Stomach (tissue), 9 donors: ENCODE measurements around the gene CNN2. TPM values are rescaled to one million over a fixed set of nuclear protein-coding genes. Genes with fewer than 3 reads are reported as not detected.
A peak's percentile ranks its signal among the peaks of the same experiment; 100 is the strongest.

Experiments used
- DNase-seq, 2 donors: peaks; one replicate each; pipeline versions ENCODE4 v3.0.0 to v3.0.0-alpha.2; 2013 to 2019
- H3K27ac ChIP-seq, 5 donors: fragments of 200-600 bp in 4 of 5; sonication (generic) in 4 of 5; one replicate each; pipeline ENCODE4 v1.5.1; 2013 to 2019; ENCODE audit warnings: mild to moderate bottlenecking in 1 of 5, moderate library complexity in 1 of 5
- H3K27me3 ChIP-seq, 3 donors: fragments of 200-600 bp; sonication (generic); one replicate each; pipeline ENCODE4 v1.5.1; 2017 to 2019; ENCODE audit warnings: mixed run types in 1 of 3
- H3K36me3 ChIP-seq, 4 donors: fragments of 200-600 bp; sonication (generic); 1 replicate in 3 of 4; 2 replicates in 1 of 4; pipeline ENCODE4 v1.5.1; 2016 to 2019
- H3K4me1 ChIP-seq, 4 donors: fragments of 200-600 bp; sonication (generic); one replicate each; pipeline ENCODE4 v1.5.1; 2016 to 2019
- H3K4me3 ChIP-seq, 4 donors: fragments of 200-600 bp; sonication (generic) in 3 of 4; one replicate each; pipeline ENCODE4 v1.5.1; 2016 to 2019; ENCODE audit warnings: mild to moderate bottlenecking in 1 of 4
- H3K9me3 ChIP-seq, 4 donors: fragments of 200-600 bp; sonication (generic); one replicate each; pipeline ENCODE4 v1.5.1; 2016 to 2019
- CTCF ChIP-seq, 7 experiments: fragments of 450-650 bp in 4 of 7; fragments of 200-600 bp in 3 of 7; sonication (generic) in 3 of 7; IDR thresholded peaks; one replicate each; pipeline ENCODE4 v1.5.1; 2016 to 2019; ENCODE audit warnings: antibody characterized with exemption in 7 of 7, control low read depth in 2 of 7, mild to moderate bottlenecking in 1 of 7
- EP300 ChIP-seq: sonication (generic); formaldehyde crosslinking; IDR thresholded peaks from one replicate; pipeline ENCODE4 v1.6.1; 2017; ENCODE audit warnings: antibody characterized with exemption
- POLR2A ChIP-seq, 4 donors: fragments of 450-650 bp; IDR thresholded peaks; one replicate each; pipeline ENCODE4 v1.6.1; 2016; ENCODE audit warnings: antibody characterized with exemption in 4 of 4, control low read depth in 2 of 4, mild to moderate bottlenecking in 1 of 4, moderate library complexity in 1 of 4
- POLR2AphosphoS5 ChIP-seq, 3 donors: sonication (generic); formaldehyde crosslinking; IDR thresholded peaks; one replicate each; pipeline ENCODE4 v1.6.1; 2016; ENCODE audit warnings: antibody characterized with exemption in 3 of 3
- WGBS, 5 donors: extraction: QIAGEN DNeasy Blood & Tissue Kit in 3 of 5; methylation state at CpG; one replicate each; pipeline versions ENCODE4 v1.1.5 to v1.1.7; 2013 to 2018; 5-methylcytosine and 5-hydroxymethylcytosine counted together
- intact Hi-C: fragments of 100-400 bp; cut with DNase I; formaldehyde crosslinking; loops from one replicate; pipeline ENCODE4 v1.15.1; 2023; ENCODE audit warnings: low total_unique reads
- polyA plus RNA-seq, 3 donors: library from polyadenylated mRNA; stranded (reverse); fragments of 200-250 nt; gene quantifications; one replicate each; pipeline ENCODE4 v1.2.3, GENCODE V29; 2013
- total RNA-seq, 5 donors: library from RNA; depleted of rRNA; stranded (reverse); fragments of >200 nt; gene quantifications; one replicate each; pipeline versions ENCODE4 v1.1.0 to v1.2.3, GENCODE V29; 2014 to 2016
- donor health status: healthy with polysubstance abuse.
- donor health status: Bipolar disorder and iron deficiency.
- donor health status: healthy.

Gene CNN2
- total and polyA plus RNA-seq, 8 donors = 7.0 to 98.5 (median 81.4) TPM

GRCh38 chr19:1068009-1069001 lies 41.9 kb downstream of the CNN2 start:
- Histone ChIP-seq H3K27me3 (peaks cover 0 to 78% (median 39%) of the 10 kb centered on the region in 3 donors), H3K4me1 (peaks cover 54 to 91% (median 71%) of the 10 kb centered on the region in 4 donors), H3K9me3 (no peaks in the 10 kb centered on the region), H3K27ac (peak overlapping the region; percentile 37 to 87 (median 77)), H3K36me3 (peaks cover 0 to 16% (median 0%) of the 10 kb centered on the region in 4 donors), H3K4me3 (peak overlapping the region; percentile 42 to 62 (median 50))
- intact Hi-C loops = no loop called here
- no peak for TF ChIP-seq POLR2AphosphoS5 (IDR thresholded peaks at IDR 0.05)
- TF ChIP-seq CTCF (IDR thresholded peaks at IDR 0.05) = no peak
- TF ChIP-seq EP300 = no peak
- TF ChIP-seq POLR2A (IDR thresholded peaks at IDR 0.05) = no peak
- WGBS, 5 donors = 58 to 72% (median 64%) methylated on average over 33 to 45 of the region's 45 CpGs
- peak in 1 of 2 donors; percentile 57 for DNase-seq

GRCh38 chr19:1069009-1069779 lies 42.8 kb downstream of the CNN2 start:
- peaks cover 0 to 23% (median 0%) of the 10 kb centered on the region in 4 donors for H3K36me3 ChIP-seq
- H3K27me3 ChIP-seq = peaks cover 0 to 78% (median 39%) of the 10 kb centered on the region in 3 donors
- peak overlapping the region; percentile 42 to 62 (median 50) for H3K4me3 ChIP-seq
- peak overlapping the region; percentile 27 to 87 (median 77) for H3K27ac ChIP-seq
- DNase-seq = peak; percentile 69 to 74
- 25 to 35% (median 26%) methylated on average over 22 to 25 of the region's 25 CpGs for WGBS, 5 donors
- TF ChIP-seq EP300 = no peak
- no peak for TF ChIP-seq POLR2A (IDR thresholded peaks at IDR 0.05)
- peak in 2 of 3 donors; percentile 25 to 35 for TF ChIP-seq POLR2AphosphoS5 (IDR thresholded peaks at IDR 0.05)
- TF ChIP-seq CTCF (IDR thresholded peaks at IDR 0.05) = no peak
- H3K9me3 ChIP-seq = no peaks in the 10 kb centered on the region
- intact Hi-C loops = no loop called here
- H3K4me1 ChIP-seq = peaks cover 53 to 94% (median 76%) of the 10 kb centered on the region in 4 donors

GRCh38 chr19:1070576-1070930 lies 44.1 kb downstream of the CNN2 start:
- Histone ChIP-seq H3K27me3 (peaks cover 0 to 71% (median 39%) of the 10 kb centered on the region in 3 donors), H3K36me3 (peaks cover 0 to 23% (median 0%) of the 10 kb centered on the region in 4 donors), H3K4me1 (peaks cover 44 to 94% (median 76%) of the 10 kb centered on the region in 4 donors), H3K4me3 (no peak overlapping the region), H3K9me3 (no peaks in the 10 kb centered on the region), H3K27ac (no peak overlapping the region)
- no peak for DNase-seq
- WGBS, 5 donors = 14 to 51% (median 21%) methylated on average over 17 to 21 of the region's 21 CpGs
- intact Hi-C loops = no loop called here
- TF ChIP-seq POLR2AphosphoS5 (IDR thresholded peaks at IDR 0.05) (no peak), CTCF (IDR thresholded peaks at IDR 0.05) (no peak), EP300 (no peak), POLR2A (IDR thresholded peaks at IDR 0.05) (no peak)
